ENCODE results near the gene CFAP210.

CFAP210 gene

GRCh38 chr2:169718930-169719504, 24.8 kb upstream of the CFAP210 start:
- no peak for TF ChIP-seq CTCF (IDR thresholded peaks at IDR 0.05; ENCODE audit: borderline replicate concordance, control extremely low read depth, extremely low read depth, insufficient read depth, missing control alignments)
- no peak for DNase-seq (ENCODE audit: low spot score)
- in situ Hi-C loops (cut with MboI; ENCODE audit: low sequenced_read_pairs, unreplicated experiment), result no loop called here

DNA sequence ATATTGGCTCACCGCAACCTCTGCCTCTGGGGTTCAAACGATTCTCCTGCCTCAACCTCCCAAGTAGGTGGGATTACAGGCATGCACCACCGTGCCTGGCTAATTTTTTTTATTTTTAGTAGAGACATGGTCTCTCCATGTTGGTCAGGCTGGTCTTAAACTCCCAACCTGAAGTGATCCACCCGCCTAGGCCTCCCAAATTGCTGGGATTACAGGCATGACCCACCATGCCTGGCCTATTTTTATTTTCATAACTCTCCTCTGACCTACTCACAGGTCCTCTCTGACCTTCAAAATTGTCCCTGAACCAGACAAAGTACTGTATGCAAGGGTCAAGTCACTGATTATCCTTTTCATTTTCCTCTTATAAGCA, 23.5 kb upstream of the CFAP210 start:
- no peak for DNase-seq (ENCODE audit: low spot score)
- no peak for TF ChIP-seq CTCF (IDR thresholded peaks at IDR 0.05; ENCODE audit: borderline replicate concordance, control extremely low read depth, extremely low read depth, insufficient read depth, missing control alignments)
- in situ Hi-C loops (cut with MboI; ENCODE audit: low sequenced_read_pairs, unreplicated experiment), result no loop called here

GRCh38 chr2:169716938-169717690, 22.9 kb upstream of the CFAP210 start:
- in situ Hi-C loops (cut with MboI; ENCODE audit: low sequenced_read_pairs, unreplicated experiment), result no loop called here
- DNase-seq (ENCODE audit: low spot score), result no peak
- no peak for TF ChIP-seq CTCF (IDR thresholded peaks at IDR 0.05; ENCODE audit: borderline replicate concordance, control extremely low read depth, extremely low read depth, insufficient read depth, missing control alignments)

- no peak for TF ChIP-seq CTCF (IDR thresholded peaks at IDR 0.05; ENCODE audit: borderline replicate concordance, control extremely low read depth, extremely low read depth, insufficient read depth, missing control alignments)
- in situ Hi-C loops (cut with MboI; ENCODE audit: low sequenced_read_pairs, unreplicated experiment), result no loop called here
- no peak for DNase-seq (ENCODE audit: low spot score)
Measured at GRCh38 chr2:169716238-169716886, 22.2 kb upstream of the CFAP210 start.

- in situ Hi-C loops (cut with MboI; ENCODE audit: low sequenced_read_pairs, unreplicated experiment), result no loop called here
- no peak for TF ChIP-seq CTCF (IDR thresholded peaks at IDR 0.05; ENCODE audit: borderline replicate concordance, control extremely low read depth, extremely low read depth, insufficient read depth, missing control alignments)
- DNase-seq (ENCODE audit: low spot score), result no peak
Measured at GRCh38 chr2:169715379-169716237, 21.4 kb upstream of the CFAP210 start.

- no peak for TF ChIP-seq CTCF (IDR thresholded peaks at IDR 0.05; ENCODE audit: borderline replicate concordance, control extremely low read depth, extremely low read depth, insufficient read depth, missing control alignments)
- in situ Hi-C loops (cut with MboI; ENCODE audit: low sequenced_read_pairs, unreplicated experiment), result no loop called here
- DNase-seq (ENCODE audit: low spot score), result no peak
Measured at GRCh38 chr2:169714699-169715098, 20.5 kb upstream of the CFAP210 start.

Measured in GM13976 (cell line).